WTC11 (cell line): Measurements from ENCODE around the gene KIF26A.

Source experiments
- ATF6 ChIP-seq: sonication (generic); formaldehyde crosslinking; IDR thresholded peaks from 2 replicates; pipeline ENCODE4 v1.8.1; 2023; ENCODE audit warnings: mild to moderate bottlenecking, missing genetic modification reagents
- CTCF ChIP-seq: fragments of 200-600 bp; IDR thresholded peaks from 2 replicates; pipeline ENCODE4 v1.8.0; 2022; ENCODE audit warnings: antibody characterized with exemption
- GABPB1 ChIP-seq: sonication (generic); formaldehyde crosslinking; IDR thresholded peaks from 2 replicates; pipeline ENCODE4 v1.8.1; 2023; ENCODE audit warnings: mild to moderate bottlenecking, missing genetic modification reagents
- GTF2I ChIP-seq: fragments of 250-450 bp; sonication (Bioruptor Pico); conservative IDR thresholded peaks from 2 replicates; pipeline ENCODE4 v1.4.0; 2021; ENCODE audit warnings: mild to moderate bottlenecking
- MAX ChIP-seq: sonication (generic); formaldehyde crosslinking; IDR thresholded peaks from 2 replicates; pipeline ENCODE4 v1.8.0; 2022; ENCODE audit warnings: mild to moderate bottlenecking, missing genetic modification reagents
- PRDM15 ChIP-seq: sonication (generic); formaldehyde crosslinking; IDR thresholded peaks from 2 replicates; pipeline ENCODE4 v1.8.0; 2022; ENCODE audit warnings: missing genetic modification reagents
- SMAD3 ChIP-seq: sonication (generic); formaldehyde crosslinking; IDR thresholded peaks from 2 replicates; pipeline ENCODE4 v1.8.0; 2022; ENCODE audit warnings: missing genetic modification reagents, mild to moderate bottlenecking, borderline replicate concordance

- TF ChIP-seq CTCF: no peak
- no peak for TF ChIP-seq PRDM15 (CRISPR knock-in tag)
- no peak for TF ChIP-seq GTF2I
- no peak for TF ChIP-seq MAX (CRISPR knock-in tag)
- TF ChIP-seq GABPB1 (CRISPR knock-in tag): no peak
- TF ChIP-seq SMAD3: no peak
- TF ChIP-seq ATF6 (CRISPR knock-in tag): no peak
Observed at GRCh38 chr14:104161602-104162367, 23.4 kb downstream of the KIF26A start.
